Stimulated activated naive CD8-positive, alpha-beta T cell treated with anti-CD3 and anti-CD28 coated beads, Interleukin-15, Interleukin-2, amounts not matched to agents 100 U/mL and 50 U/mL, for 24 hours (primary cell): Measurements from ENCODE around the gene PLA2G12B.

Source experiments
- ATAC-seq: fragments of 150-1000 bp; cut with Tn5 transposase; one replicate; pipeline ENCODE4 v1.10.0; 2021
- DNase-seq: peaks from one replicate; pipeline ENCODE4 v3.0.0; 2021

The PLA2G12B gene

GRCh38 chr10:72890086-72890485 lies 64.5 kb downstream of the PLA2G12B start:
- no peak for ATAC-seq

GRCh38 chr10:72889391-72889831 lies 65.2 kb downstream of the PLA2G12B start:
- ATAC-seq (no peak), DNase-seq (no peak)

More at GRCh38 chr10:72890086-72890485, 64.5 kb downstream of the PLA2G12B start:
- DNase-seq = no peak

- no peak for ATAC-seq
- DNase-seq = no peak
Measured at GRCh38 chr10:72888151-72888638, 66.4 kb downstream of the PLA2G12B start.

GRCh38 chr10:72887043-72887442 lies 67.6 kb downstream of the PLA2G12B start:
- peak; percentile 14 for DNase-seq
- ATAC-seq = peak; percentile 76

- ATAC-seq (no peak), DNase-seq (no peak)
Measured at GRCh38 chr10:72886621-72887020, 68.0 kb downstream of the PLA2G12B start.

GRCh38 chr10:72885953-72886352 lies 68.7 kb downstream of the PLA2G12B start:
- DNase-seq (no peak), ATAC-seq (no peak)
